HEK293 (cell line): ENCODE data around the gene HERC4.

ENCODE experiments used
- CTCF ChIA-PET: fragments of 350-600 bp; formaldehyde crosslinking; extraction: SDS; loops from one replicate; lab custom pipeline; 2021; ENCODE audit warnings: antibody characterized with exemption; lab: Yijun Ruan, JAX
- POLR2A ChIA-PET: fragments of 300-600 bp; formaldehyde crosslinking; extraction: SDS; loops from one replicate; lab custom pipeline; 2020; ENCODE audit warnings: antibody characterized with exemption, inconsistent platforms; lab: Yijun Ruan, JAX
- H3K27ac ChIP-seq: fragments of 200-500 bp; sonication (Bioruptor generic); 2 replicates; pipeline ENCODE4 v1.5.1; 2014; ENCODE audit warnings: low read depth, low read length, control low read depth, inconsistent platforms; ENCODE audit errors: extremely low read depth
- H3K36me3 ChIP-seq, 2 experiments: fragments of 200-500 bp in 1 of 2; sonication (Bioruptor generic) in 1 of 2; 1 replicate in 1 of 2; 2 replicates in 1 of 2; pipeline ENCODE4 v1.5.1; 2014 to 2017; ENCODE audit warnings: inconsistent platforms in 2 of 2, low read length in 2 of 2; ENCODE audit not compliant: control insufficient read depth in 2 of 2, insufficient read depth in 1 of 2
- H3K4me1 ChIP-seq: fragments of 200-500 bp; sonication (Bioruptor generic); 2 replicates; pipeline ENCODE4 v1.5.1; 2014; ENCODE audit warnings: mild to moderate bottlenecking, low read length, inconsistent platforms; ENCODE audit not compliant: control insufficient read depth, insufficient read depth
- H3K4me3 ChIP-seq: 2 replicates; pipeline ENCODE4 v1.5.1; 2011; ENCODE audit warnings: low read depth, mild to moderate bottlenecking, control low read depth, low read length, moderate library complexity
- H3K9me3 ChIP-seq: fragments of 200-500 bp; sonication (Bioruptor generic); 2 replicates; pipeline ENCODE4 v1.5.1; 2014; ENCODE audit warnings: low read depth, low read length, inconsistent platforms; ENCODE audit not compliant: control insufficient read depth, insufficient read depth
- SP3 ChIP-seq: fragments of 450-650 bp; formaldehyde crosslinking; IDR thresholded peaks from 2 replicates; pipeline ENCODE4 v1.5.1; 2016; ENCODE audit warnings: missing biosample characterization, missing genetic modification characterization
- ZNF121 ChIP-seq: fragments of 450-650 bp; formaldehyde crosslinking; IDR thresholded peaks from 2 replicates; pipeline ENCODE4 v1.5.1; 2016; ENCODE audit warnings: missing biosample characterization, missing genetic modification characterization
- ZNF311 ChIP-seq: fragments of 450-650 bp; formaldehyde crosslinking; IDR thresholded peaks from 2 replicates; pipeline ENCODE4 v1.5.1; 2017; ENCODE audit warnings: missing biosample characterization, missing genetic modification characterization, borderline replicate concordance
- ZNF324 ChIP-seq: fragments of 450-650 bp; formaldehyde crosslinking; IDR thresholded peaks from 2 replicates; pipeline ENCODE4 v1.5.1; 2016; ENCODE audit warnings: missing biosample characterization, missing genetic modification characterization
- ZNF335 ChIP-seq: fragments of 450-650 bp; formaldehyde crosslinking; conservative IDR thresholded peaks from 2 replicates; pipeline ENCODE4 v1.5.1; 2016; ENCODE audit warnings: missing biosample characterization, missing genetic modification characterization
- ZNF350 ChIP-seq: fragments of 450-650 bp; formaldehyde crosslinking; IDR thresholded peaks from 2 replicates; pipeline ENCODE4 v1.5.0; 2017; ENCODE audit warnings: missing biosample characterization, mild to moderate bottlenecking, missing genetic modification characterization
- ZNF37A ChIP-seq: fragments of 450-650 bp; IDR thresholded peaks from 2 replicates; pipeline ENCODE4 v1.5.1; 2018; ENCODE audit warnings: missing biosample characterization, missing genetic modification characterization
- ZNF48 ChIP-seq: fragments of 450-650 bp; formaldehyde crosslinking; IDR thresholded peaks from 2 replicates; pipeline ENCODE4 v1.5.1; 2016; ENCODE audit warnings: missing biosample characterization, missing genetic modification characterization
- ZNF510 ChIP-seq: fragments of 450-650 bp; formaldehyde crosslinking; IDR thresholded peaks from 2 replicates; pipeline ENCODE4 v1.5.1; 2018; ENCODE audit warnings: mild to moderate bottlenecking, missing genetic modification characterization, missing biosample characterization; ENCODE audit not compliant: insufficient replicate concordance
- ZNF677 ChIP-seq: fragments of 450-650 bp; IDR thresholded peaks from 2 replicates; pipeline ENCODE4 v1.5.0; 2018; ENCODE audit warnings: missing biosample characterization, mild to moderate bottlenecking, missing genetic modification characterization, moderate library complexity
- ZNF76 ChIP-seq: fragments of 450-650 bp; formaldehyde crosslinking; IDR thresholded peaks from 2 replicates; pipeline ENCODE4; 2016; ENCODE audit warnings: low read depth, missing biosample characterization, missing genetic modification characterization, borderline replicate concordance
- ZNF776 ChIP-seq: fragments of 450-650 bp; formaldehyde crosslinking; IDR thresholded peaks from 2 replicates; pipeline ENCODE4 v1.5.0; 2017; ENCODE audit warnings: missing biosample characterization, missing genetic modification characterization, borderline replicate concordance
- ZNF830 ChIP-seq: fragments of 450-650 bp; IDR thresholded peaks from 2 replicates; pipeline ENCODE4 v1.5.0; 2018; ENCODE audit warnings: missing biosample characterization, missing genetic modification characterization, low read depth, mild to moderate bottlenecking, moderate library complexity
- TF ChIP-seq, protein P1 (sequence below): fragments of 450-650 bp; formaldehyde crosslinking; IDR thresholded peaks from 2 replicates; pipeline ENCODE4; 2016; ENCODE audit warnings: missing biosample characterization, missing genetic modification characterization
- TF ChIP-seq, protein P2 (sequence below): fragments of 450-650 bp; formaldehyde crosslinking; IDR thresholded peaks from 2 replicates; pipeline ENCODE4 v1.5.1; 2016; ENCODE audit warnings: missing biosample characterization, missing genetic modification characterization, low read depth
- TF ChIP-seq, protein P3 (sequence below): fragments of 450-650 bp; formaldehyde crosslinking; optimal IDR thresholded peaks from 2 replicates; pipeline ENCODE3; 2016; ENCODE audit warnings: missing biosample characterization, mild to moderate bottlenecking, missing genetic modification characterization
- TF ChIP-seq, protein P4 (sequence below): fragments of 450-650 bp; formaldehyde crosslinking; IDR thresholded peaks from 2 replicates; pipeline ENCODE4 v1.5.1; 2016; ENCODE audit warnings: missing biosample characterization, missing genetic modification characterization
- TF ChIP-seq, protein P5 (sequence below): fragments of 450-650 bp; IDR thresholded peaks from 2 replicates; pipeline ENCODE4 v1.5.1; 2018; ENCODE audit warnings: missing biosample characterization, mild to moderate bottlenecking, missing genetic modification characterization
- TF ChIP-seq, protein P6 (sequence below): fragments of 450-650 bp; formaldehyde crosslinking; IDR thresholded peaks from 2 replicates; pipeline ENCODE4 v1.5.1; 2016; ENCODE audit warnings: missing biosample characterization, missing genetic modification characterization, borderline replicate concordance

Gene HERC4

DNA sequence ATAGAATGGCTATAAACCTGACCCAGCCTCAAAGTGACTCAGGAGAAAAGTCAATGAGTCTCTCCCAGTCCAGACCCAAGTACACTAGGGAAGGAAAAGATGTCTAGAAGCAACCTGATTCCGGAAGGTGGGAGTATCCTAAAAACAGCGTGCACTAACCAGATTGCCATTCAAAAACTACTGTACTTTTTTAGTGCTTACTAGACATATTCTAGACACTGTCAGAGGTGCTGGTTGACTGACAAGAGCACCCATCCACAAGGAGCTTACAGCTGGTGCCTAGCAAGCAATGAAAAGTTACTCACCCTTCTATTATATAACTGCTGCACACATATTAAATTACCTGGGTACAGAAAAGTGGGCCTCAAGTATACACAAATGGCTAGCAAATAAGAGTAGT is 109.6 kb downstream of the HERC4 start:
- ChIA-PET POLR2A (no interaction called here), CTCF (no interaction called here)
- H3K36me3 ChIP-seq, result peaks cover 5 to 19% of the 10 kb centered on the region in 2 experiments; a peak in 2 of 3 replicates

More for the DNA sequence above, 109.6 kb downstream of the HERC4 start:
- TF ChIP-seq, protein P1, sequence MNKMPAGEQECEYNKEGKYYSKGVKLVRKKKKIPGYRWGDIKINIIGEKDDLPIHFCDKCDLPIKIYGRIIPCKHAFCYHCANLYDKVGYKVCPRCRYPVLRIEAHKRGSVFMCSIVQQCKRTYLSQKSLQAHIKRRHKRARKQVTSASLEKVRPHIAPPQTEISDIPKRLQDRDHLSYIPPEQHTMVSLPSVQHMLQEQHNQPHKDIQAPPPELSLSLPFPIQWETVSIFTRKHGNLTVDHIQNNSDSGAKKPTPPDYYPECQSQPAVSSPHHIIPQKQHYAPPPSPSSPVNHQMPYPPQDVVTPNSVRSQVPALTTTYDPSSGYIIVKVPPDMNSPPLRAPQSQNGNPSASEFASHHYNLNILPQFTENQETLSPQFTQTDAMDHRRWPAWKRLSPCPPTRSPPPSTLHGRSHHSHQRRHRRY, result no peak
- TF ChIP-seq, protein P2, sequence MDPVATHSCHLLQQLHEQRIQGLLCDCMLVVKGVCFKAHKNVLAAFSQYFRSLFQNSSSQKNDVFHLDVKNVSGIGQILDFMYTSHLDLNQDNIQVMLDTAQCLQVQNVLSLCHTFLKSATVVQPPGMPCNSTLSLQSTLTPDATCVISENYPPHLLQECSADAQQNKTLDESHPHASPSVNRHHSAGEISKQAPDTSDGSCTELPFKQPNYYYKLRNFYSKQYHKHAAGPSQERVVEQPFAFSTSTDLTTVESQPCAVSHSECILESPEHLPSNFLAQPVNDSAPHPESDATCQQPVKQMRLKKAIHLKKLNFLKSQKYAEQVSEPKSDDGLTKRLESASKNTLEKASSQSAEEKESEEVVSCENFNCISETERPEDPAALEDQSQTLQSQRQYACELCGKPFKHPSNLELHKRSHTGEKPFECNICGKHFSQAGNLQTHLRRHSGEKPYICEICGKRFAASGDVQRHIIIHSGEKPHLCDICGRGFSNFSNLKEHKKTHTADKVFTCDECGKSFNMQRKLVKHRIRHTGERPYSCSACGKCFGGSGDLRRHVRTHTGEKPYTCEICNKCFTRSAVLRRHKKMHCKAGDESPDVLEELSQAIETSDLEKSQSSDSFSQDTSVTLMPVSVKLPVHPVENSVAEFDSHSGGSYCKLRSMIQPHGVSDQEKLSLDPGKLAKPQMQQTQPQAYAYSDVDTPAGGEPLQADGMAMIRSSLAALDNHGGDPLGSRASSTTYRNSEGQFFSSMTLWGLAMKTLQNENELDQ (tag by site-specific recombination), result no peak
- TF ChIP-seq ZNF510 (tag by site-specific recombination), result no peak
- no peak for TF ChIP-seq ZNF48
- TF ChIP-seq ZNF677, result no peak
- TF ChIP-seq ZNF121 (tag by site-specific recombination), result no peak
- no peak for TF ChIP-seq SP3 (tag by site-specific recombination)
- TF ChIP-seq ZNF37A (tag by site-specific recombination), result no peak
- no peak for TF ChIP-seq ZNF830 (tag by site-specific recombination)
- TF ChIP-seq, protein P3, sequence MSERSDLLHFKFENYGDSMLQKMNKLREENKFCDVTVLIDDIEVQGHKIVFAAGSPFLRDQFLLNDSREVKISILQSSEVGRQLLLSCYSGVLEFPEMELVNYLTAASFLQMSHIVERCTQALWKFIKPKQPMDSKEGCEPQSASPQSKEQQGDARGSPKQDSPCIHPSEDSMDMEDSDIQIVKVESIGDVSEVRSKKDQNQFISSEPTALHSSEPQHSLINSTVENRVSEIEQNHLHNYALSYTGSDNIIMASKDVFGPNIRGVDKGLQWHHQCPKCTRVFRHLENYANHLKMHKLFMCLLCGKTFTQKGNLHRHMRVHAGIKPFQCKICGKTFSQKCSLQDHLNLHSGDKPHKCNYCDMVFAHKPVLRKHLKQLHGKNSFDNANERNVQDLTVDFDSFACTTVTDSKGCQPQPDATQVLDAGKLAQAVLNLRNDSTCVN (tag by site-specific recombination), result no peak
- TF ChIP-seq, protein P4, sequence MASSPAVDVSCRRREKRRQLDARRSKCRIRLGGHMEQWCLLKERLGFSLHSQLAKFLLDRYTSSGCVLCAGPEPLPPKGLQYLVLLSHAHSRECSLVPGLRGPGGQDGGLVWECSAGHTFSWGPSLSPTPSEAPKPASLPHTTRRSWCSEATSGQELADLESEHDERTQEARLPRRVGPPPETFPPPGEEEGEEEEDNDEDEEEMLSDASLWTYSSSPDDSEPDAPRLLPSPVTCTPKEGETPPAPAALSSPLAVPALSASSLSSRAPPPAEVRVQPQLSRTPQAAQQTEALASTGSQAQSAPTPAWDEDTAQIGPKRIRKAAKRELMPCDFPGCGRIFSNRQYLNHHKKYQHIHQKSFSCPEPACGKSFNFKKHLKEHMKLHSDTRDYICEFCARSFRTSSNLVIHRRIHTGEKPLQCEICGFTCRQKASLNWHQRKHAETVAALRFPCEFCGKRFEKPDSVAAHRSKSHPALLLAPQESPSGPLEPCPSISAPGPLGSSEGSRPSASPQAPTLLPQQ, result no peak
- TF ChIP-seq ZNF350 (tag by site-specific recombination), result no peak
- TF ChIP-seq, protein P5, sequence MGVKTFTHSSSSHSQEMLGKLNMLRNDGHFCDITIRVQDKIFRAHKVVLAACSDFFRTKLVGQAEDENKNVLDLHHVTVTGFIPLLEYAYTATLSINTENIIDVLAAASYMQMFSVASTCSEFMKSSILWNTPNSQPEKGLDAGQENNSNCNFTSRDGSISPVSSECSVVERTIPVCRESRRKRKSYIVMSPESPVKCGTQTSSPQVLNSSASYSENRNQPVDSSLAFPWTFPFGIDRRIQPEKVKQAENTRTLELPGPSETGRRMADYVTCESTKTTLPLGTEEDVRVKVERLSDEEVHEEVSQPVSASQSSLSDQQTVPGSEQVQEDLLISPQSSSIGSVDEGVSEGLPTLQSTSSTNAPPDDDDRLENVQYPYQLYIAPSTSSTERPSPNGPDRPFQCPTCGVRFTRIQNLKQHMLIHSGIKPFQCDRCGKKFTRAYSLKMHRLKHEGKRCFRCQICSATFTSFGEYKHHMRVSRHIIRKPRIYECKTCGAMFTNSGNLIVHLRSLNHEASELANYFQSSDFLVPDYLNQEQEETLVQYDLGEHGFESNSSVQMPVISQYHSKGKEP (tag by site-specific recombination), result no peak
- no peak for TF ChIP-seq ZNF324 (tag by site-specific recombination)
- TF ChIP-seq ZNF335 (tag by site-specific recombination), result no peak
- no peak for TF ChIP-seq ZNF311 (tag by site-specific recombination)
- no peak for TF ChIP-seq ZNF776
- TF ChIP-seq, protein P6, sequence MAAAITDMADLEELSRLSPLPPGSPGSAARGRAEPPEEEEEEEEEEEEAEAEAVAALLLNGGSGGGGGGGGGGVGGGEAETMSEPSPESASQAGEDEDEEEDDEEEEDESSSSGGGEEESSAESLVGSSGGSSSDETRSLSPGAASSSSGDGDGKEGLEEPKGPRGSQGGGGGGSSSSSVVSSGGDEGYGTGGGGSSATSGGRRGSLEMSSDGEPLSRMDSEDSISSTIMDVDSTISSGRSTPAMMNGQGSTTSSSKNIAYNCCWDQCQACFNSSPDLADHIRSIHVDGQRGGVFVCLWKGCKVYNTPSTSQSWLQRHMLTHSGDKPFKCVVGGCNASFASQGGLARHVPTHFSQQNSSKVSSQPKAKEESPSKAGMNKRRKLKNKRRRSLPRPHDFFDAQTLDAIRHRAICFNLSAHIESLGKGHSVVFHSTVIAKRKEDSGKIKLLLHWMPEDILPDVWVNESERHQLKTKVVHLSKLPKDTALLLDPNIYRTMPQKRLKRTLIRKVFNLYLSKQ (tag by site-specific recombination), result no peak
- no peak for TF ChIP-seq ZNF76 (tag by site-specific recombination)
- H3K9me3 ChIP-seq, result no peaks in the 10 kb centered on the region
- no peaks in the 10 kb centered on the region for H3K4me1 ChIP-seq
- no peak overlapping the region for H3K4me3 ChIP-seq
- H3K27ac ChIP-seq, result no peak overlapping the region
